HG03457 (cell line): ENCODE data around the gene GNAI1.

Experiments used
- ATAC-seq: cut with Tn5 transposase; IDR thresholded peaks from one replicate; pipeline ENCODE4 v1.9.1; 2021; ENCODE audit warnings: moderate number of reproducible peaks; ENCODE audit not compliant: unreplicated experiment

Gene GNAI1

DNA sequence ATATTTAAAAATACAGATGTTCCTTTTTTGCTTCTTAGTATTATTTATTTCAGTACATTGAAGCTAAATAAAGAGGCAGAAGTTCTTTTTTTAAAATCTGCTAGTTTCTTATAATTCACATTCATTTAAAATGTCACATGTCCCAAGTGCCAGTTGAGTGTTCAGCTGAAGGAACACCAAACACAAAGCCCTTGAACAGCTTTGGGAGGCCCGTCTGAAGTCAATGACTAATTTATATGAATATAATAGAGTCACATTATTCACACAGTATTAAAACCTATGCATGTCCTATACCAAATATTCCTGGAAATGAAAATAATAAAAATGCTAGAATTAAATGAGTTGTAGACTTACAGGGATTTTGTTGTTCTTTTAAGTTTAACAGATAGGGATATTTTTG is 70.3 kb downstream of the GNAI1 start:
- ATAC-seq: no peak

DNA sequence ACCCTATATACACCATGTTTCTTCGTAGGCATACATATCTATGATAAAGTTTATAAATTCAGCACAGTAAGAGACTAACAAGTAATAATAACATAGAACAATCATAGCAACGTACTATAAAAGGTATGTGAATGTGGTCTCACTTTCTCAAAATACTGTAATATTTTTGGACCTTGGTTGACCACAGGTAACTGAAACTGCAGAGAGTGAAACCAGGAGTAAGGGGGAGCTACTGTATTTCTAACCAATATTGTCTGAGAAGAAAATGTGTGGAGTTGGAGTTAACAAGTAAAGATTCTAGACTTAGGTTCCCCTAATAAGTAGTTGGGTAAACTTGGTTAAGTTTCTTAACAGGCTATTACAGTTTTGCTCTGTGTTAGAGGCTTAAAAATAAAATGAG is 72.1 kb downstream of the GNAI1 start:
- peak; percentile 70 for ATAC-seq

DNA sequence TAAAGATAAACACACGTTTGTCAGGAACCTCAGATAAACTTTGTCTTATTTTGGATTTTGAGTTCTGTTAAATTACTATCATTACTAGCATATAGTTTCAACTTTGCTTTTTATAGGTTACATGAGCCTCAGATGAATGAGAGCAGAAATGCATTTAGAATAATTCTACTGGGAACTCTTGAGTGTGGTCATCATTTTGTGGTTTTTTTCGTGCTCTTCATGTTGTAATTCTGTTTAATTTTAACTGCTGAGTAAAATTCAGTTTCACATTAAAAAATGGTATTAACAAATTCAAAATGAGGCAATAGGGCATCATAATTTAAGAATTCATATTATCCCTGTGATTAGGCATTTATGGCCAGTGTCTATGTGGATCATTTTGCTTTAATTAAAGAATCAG is 72.9 kb downstream of the GNAI1 start:
- no peak for ATAC-seq

DNA sequence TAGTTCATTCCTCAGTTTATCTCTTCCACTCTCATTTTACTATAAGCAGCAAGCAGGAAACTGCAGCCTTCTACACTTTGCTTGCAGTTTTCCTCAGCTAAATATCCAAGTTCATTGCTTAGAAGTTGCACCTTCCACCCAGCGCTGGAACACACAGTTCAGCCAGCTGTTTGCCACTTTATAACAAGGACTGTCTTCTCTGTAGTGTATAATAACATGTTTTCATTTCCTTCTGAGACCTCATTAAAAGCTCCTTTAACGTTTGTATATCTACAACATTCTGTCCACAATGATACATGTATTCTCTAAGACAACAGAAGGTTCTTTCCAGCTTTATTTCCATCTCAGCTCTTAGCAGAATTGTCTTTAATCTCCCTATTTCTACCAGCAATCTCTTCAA is 74.1 kb downstream of the GNAI1 start:
- no peak for ATAC-seq

DNA sequence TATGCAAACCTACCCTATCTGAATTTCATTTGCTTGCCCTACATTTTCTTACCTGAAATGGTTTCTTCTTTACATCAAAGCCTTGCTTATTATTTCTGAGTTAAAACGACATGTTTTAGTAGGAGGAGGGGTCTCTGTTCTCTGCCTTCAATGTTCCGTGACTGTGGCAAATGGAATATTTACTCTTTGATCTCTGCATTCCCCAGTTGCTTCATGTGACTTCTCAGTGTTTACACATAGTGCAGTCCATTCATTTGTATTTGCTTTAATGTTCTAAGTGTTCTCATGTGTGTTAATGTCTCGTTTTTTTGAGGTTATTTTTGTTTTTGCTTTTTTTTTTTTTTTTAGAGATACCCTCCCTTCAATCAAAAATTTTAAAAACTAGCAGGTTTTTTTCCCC is 75.8 kb downstream of the GNAI1 start:
- no peak for ATAC-seq

DNA sequence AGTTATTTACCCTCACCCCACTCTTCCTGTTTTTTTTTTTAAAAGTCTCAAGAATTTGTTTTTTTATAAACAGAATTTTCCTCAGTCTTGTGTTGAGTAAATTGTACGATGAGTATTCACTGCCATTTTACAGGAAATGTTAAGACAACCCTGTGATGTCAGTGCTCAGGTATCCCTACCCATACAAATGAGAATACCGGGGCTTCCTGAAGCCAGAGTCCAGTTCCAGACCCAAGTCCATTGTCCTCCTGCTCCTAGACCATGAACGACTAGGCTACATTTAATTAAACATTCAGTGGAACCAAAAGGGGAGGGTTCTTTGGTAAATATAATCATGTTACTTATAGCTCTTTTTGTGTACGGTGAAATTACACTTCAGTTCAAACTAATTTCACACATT is 79.2 kb downstream of the GNAI1 start:
- no peak for ATAC-seq

DNA sequence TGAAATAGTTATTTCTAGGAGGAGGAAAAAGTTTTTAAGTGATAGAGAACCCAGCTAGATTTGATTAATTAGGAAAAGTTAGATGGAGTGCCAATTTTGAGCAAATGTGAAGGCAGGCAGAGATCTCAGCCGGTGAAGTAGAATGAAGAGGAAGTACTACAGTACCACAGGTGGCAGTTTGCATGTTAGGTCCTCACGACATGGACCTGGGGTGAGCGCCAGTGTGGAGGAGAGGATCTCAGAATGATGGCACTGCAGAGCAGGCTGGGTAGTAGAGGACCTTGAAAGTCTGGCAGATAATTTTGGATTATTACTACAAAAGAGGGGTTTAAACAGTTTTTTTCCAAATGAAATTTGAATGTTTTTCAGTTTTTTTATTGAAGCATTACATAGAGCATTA is 81.1 kb downstream of the GNAI1 start:
- no peak for ATAC-seq

DNA sequence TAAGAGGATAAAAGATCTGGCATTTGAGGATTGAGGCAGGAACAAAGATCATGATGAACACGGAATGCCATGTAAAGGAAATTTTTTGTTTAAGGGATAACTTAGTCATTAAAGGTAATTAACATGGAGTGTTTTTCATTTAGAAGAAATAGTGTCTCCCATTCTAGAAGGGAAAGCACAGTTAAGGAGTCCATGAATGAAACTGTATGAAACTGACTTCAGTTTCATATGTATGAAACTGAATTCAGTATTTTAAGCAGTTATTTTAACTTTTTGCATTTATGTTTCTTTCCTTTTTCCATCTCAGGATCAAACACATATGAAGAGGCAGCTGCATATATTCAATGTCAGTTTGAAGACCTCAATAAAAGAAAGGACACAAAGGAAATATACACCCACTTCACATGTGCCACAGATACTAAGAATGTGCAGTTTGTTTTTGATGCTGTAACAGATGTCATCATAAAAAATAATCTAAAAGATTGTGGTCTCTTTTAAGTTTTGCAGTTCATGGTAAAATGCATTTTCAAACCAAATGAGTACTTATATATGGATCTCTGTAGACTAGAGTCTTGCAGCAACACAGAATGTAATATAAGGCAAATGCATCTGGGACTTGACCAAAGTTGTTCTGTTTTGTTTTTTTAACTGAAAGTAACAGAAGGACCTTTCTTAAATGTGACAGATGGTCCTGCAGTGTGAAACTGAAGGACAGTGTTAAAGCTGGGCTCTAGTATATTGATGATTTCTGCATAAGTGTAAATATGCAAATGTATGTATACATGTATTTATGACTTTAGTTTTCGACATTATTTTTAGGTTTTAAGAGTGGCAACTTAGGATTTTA is 82.6 kb downstream of the GNAI1 start:
- no peak for ATAC-seq

DNA sequence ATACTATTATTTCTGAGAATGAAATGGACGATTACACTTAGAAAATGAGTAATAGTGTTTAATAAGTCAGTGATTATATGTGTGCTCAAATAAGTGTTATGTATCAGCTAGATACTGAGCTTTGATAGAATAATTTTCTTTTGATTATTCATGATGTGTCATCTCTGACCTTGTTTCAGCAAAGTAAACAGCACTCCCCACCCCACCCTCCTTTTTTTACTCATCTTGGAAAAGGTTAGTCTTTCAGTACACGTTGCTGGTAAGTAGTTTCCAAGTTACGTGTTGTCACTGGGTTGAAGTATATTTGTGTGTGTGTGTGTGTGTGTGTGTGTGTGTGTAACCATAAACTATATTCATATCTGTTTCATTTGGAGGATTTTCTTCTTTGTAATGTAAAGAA is 84.1 kb downstream of the GNAI1 start:
- ATAC-seq: no peak

DNA sequence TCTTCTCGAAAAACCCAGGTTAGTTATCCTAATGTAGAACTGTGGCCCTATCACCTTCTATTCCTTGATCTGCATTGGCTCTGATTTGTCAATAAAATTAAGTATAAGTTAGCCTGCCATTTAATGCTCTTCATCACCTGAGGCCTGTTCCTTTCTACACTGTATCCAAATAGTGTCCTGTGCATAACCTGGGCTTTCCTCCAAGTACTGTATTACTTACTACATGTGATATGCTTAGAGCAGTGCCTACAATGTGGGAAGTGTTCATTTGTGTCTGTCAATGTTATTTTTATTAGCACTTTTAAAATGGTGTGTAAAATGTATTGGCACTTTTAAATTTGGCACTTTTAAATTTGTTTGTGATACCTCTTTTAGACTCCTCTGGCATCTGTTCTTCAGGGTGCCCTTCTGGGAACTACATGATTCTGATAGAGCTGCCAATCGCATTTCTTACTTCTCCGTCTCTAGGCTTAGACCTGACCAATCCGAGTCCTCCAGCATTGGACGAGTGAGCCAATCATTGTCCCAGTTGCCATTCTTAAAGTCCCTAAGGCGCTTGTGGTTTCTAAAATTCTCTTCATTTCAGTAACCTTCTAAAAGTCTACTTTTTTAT is 85.5 kb downstream of the GNAI1 start:
- ATAC-seq: no peak

DNA sequence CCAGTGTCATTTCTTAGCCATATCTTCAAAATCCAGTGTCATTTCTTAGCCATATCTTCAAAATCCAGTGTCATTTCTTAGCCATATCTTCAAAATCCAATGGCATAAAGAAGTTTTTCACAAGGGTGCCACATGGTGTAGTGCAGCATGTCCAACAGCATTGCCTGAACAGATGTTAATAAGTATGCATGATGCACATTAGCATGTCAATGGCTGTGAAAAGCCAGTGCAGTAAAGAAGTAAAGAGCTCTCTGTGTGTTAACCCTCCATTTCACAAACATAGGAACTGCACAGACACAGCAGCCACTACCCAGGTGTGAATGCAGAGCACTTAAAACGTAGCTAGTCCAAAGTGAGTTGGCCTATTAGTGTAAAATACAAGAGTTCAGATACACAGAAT is 89.8 kb downstream of the GNAI1 start:
- no peak for ATAC-seq

DNA sequence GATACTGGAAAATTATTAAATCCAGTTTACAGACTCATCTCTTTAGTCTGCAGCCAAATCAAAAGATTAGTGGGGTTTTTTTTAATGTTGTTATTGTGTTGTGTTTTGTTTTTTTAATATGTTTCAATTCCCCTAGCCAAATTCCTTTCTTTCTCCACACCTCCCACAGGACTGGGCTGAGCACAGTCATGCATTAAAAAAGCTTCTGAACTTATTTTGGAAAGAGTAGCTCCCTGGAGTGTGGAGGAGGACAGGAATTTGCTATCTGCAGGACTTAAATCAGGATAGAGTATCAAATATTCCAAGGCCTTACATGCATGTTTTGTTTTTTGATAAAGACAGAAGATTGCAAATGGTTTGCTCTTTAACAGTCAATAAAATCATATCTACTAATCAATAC is 90.7 kb downstream of the GNAI1 start:
- ATAC-seq: no peak

DNA sequence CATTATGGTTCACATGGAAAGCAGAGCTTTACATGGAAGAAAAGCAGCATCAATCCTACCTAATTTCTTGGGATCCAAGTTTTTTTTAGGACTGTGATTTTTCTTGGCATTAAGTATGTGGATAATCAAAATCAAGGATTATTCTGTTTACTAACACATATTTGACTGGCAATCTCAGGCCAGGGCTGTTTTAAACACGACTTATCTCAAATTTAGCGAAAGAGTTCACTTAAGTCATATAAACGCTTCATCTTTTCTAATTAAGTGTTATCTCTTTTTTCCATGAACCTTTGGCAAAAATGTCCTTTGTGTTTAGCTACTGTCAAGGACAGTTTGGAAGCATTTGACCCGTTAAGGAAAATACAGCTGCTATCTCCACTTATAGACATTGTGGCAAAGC is 92.0 kb downstream of the GNAI1 start:
- ATAC-seq: no peak

DNA sequence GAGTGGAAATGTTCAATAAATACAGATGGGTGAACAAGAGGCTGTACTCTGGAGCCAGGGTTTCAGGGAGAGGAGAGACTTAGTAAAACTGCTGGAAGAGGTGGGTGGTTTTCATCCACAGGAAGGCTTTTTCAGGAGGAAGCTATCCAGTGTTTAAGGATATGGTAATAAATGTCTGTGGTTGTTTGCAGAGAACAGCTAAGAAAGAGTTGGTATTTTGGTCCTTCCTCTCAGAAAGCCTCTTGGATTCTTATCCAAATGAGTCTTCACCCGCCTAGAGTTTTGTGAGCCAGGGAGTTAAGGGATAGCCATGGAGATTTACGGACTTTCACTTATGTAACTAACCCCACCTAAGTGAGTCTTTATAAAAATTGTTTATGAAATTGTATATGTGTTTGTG is 95.7 kb downstream of the GNAI1 start:
- ATAC-seq: no peak

DNA sequence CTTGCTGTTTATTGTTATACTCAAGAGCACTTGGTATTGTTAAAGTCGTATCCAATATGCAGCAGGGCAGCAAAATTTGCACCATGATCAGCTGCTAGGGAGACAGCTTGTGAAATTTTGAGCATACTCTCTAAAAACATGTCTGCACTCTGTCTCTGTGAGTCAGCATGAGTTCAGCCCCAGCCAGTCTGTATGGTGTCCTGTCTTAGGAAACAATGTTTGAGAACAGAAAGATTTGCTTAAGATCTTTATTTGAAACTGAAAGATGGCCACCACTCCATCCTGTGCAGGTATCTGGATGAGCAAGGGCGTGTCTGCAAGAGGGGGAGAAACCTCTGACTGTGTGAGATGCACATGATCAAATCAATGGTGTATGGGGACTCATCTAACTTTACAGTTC is 97.1 kb downstream of the GNAI1 start:
- ATAC-seq: no peak

DNA sequence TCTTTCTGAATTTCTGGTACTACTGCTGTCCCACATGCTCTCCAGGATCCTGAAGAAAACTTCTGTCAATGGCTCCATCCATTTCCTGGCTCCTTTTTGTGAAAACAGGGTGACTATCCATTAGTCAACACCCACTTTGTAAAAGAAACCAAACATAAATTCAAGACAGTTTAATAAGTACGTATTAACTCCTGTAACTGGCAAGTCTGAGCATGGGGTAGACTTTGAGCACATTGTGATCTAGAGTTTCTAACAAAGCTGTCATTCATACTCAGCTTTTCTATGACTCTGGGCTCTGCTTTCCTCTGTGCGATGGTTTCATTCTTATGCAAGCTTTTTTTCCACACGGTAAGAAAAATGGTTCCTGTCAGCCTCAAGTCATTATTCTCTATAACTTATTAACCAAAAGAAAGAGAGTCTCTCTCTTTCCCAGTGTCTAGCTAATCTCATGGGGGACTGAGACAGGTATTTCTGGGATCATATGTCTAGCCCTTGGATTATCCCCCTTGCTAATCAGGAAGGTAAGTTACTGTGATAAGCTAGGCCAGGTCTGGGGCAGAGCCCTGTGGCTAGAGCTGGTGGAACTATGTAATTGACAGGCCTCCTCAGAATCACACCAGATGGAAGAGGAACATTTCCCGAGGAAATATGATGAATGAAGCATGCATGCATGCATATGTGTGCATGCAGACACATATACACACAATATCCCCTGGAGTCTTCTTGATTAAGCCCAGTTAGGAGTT is 98.5 kb downstream of the GNAI1 start:
- no peak for ATAC-seq

DNA sequence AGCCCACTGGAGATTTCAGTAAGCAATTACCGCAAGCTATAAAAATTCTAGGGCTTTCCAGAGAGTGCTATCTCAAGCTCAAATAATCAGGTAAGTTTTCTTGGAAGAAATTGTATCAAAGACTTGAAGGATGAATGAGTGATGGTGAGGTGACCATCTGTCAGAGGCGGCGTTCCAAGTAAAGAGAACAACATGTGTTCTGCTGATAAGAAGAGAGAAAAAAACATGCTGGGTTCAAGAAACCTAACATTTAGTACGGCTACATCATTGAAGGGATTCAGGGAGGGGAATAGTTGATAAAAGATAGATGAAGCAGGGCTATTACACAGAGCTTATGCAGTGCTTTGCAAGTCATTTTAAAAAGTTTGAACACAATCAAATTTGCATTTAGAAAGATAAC is 100.7 kb downstream of the GNAI1 start:
- ATAC-seq: no peak

DNA sequence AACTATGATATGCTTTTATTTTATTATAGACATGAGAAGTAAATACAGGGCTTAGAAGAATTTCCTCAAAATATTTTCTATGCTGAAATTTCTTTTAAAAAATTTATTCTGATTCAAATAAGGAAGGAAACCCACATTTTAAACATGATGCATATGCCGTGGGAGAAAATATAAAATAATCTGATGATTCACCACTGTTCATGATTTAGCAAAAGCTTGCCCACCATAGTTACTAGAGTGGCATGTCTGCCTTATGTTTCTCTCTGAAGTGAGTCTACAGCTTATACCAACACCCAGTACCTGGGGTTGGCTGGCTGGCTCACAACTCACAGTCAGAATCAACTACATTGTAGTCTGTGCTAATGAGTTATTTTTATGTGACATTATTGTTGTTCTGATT is 102.0 kb downstream of the GNAI1 start:
- no peak for ATAC-seq

DNA sequence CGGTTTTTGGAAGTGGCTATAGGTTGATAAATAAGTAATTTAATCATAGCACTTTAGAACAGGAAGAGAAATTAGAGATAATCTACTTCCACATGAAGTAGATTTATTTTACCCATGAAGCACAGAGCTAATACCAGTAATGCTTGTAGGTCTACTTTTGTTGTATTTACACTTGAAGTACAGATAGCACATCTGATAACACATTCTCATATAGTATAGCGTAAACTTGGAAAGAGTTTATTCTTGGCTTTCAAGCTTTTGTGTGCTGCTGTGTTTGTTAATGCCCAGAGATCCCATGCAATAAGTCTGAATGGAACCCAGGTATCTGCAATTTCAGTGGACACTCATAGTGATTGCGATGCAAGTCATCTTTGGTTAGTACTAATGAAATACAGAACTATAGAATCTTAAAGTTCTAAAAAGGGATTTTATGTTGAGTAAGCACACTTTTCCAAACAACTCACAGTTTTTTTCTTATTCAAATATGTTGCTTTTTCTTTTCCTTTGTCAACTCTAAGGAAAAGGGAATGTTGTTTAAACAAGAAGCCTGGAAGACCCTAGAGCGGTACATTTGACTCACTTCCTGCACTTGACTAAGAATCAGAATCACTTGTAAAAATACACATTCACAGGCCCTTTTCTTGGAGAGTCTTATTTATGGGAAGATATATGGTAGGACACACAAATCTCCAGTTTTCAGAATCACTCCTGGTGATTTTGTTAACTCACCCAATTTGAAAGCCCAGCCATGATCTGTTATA is 105.8 kb downstream of the GNAI1 start:
- no peak for ATAC-seq

DNA sequence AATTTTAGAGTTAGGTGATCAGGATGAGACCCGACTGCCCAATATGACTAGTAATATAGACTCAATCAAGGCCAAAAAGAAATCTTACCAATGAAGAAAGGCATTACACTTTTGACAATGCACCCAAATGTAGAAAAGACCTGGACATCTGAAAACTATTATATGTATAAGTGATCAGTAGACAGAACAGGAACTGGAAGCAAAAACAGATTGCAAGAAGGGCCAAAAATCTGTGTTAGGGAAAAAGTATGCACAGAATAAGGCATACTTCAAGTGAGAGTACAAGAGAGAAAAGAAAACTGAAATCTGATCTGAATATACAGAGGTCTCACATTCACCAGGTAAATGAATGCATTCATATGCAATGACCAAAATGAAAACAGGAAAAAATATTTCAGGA is 107.0 kb downstream of the GNAI1 start:
- ATAC-seq: no peak

DNA sequence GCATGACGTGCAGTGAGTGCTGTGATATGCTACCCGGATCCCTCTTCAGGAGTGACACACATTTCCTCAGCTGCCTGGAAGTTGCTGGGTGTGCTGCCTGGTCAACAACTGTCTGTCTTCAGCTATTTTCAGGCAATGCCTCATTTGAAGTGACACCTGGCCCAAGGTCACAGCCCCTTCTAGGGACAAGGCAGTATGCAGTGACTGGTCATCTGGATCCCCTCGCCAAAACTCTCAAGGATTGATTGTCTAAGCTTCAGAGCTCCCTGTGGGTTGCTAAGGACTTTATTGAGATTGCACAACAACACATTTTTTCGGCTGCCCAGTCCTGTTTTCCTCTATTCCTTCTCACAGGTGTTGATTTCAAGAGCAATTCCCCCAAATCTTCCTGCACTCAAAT is 108.8 kb downstream of the GNAI1 start:
- ATAC-seq: no peak
